Stimulated activated CD4-positive, alpha-beta T cell treated with anti-CD3 and anti-CD28 coated beads, Interleukin-1b, Interleukin-23, amount 100 ng/mL, for 1 hour (primary cell): ENCODE data around the gene TM9SF4.
"Not testable (repeated sequence)": the region's sequence is repeated elsewhere in the genome, so short reads cannot be mapped to it uniquely, and the experiment has no call there.

Experiments
- DNase-seq, 2 donors: peaks; one replicate each; pipeline ENCODE4 v3.0.0-alpha.2; 2020; ENCODE audit warnings: low read depth in 2 of 2

The TM9SF4 gene

GRCh38 chr20:32091888-32092346 lies 17.6 kb upstream of the TM9SF4 start:
- peak; percentile 44 to 58 for DNase-seq

GRCh38 chr20:32098786-32099185 lies 10.7 kb upstream of the TM9SF4 start:
- no peak for DNase-seq

- DNase-seq = no peak
Measured at GRCh38 chr20:32108814-32109391, 611 bp upstream of the TM9SF4 start.

- DNase-seq = no peak
Measured at GRCh38 chr20:32110173-32110704, 725 bp downstream of the TM9SF4 start.

GRCh38 chr20:32110727-32111126 lies 1.2 kb downstream of the TM9SF4 start:
- no peak for DNase-seq

GRCh38 chr20:32111156-32111686 lies 1.7 kb downstream of the TM9SF4 start:
- DNase-seq = no peak

- no peak for DNase-seq
Measured at GRCh38 chr20:32111753-32112152, 2.2 kb downstream of the TM9SF4 start.

GRCh38 chr20:32112841-32113240 lies 3.3 kb downstream of the TM9SF4 start:
- DNase-seq = no peak

- no peak for DNase-seq
Measured at GRCh38 chr20:32113591-32114260, 4.2 kb downstream of the TM9SF4 start.

GRCh38 chr20:32114305-32114960 lies 4.9 kb downstream of the TM9SF4 start:
- DNase-seq = no peak

GRCh38 chr20:32115211-32115767 lies 5.8 kb downstream of the TM9SF4 start:
- DNase-seq = no peak

- no peak for DNase-seq
Measured at GRCh38 chr20:32116079-32116521, 6.6 kb downstream of the TM9SF4 start.

- DNase-seq = not testable (repeated sequence)
Measured at GRCh38 chr20:32116796-32117195, 7.3 kb downstream of the TM9SF4 start.

GRCh38 chr20:32118427-32118826 lies 8.9 kb downstream of the TM9SF4 start:
- not testable (repeated sequence) for DNase-seq

GRCh38 chr20:32119734-32120133 lies 10.2 kb downstream of the TM9SF4 start:
- no peak for DNase-seq

- not testable (repeated sequence) for DNase-seq
Measured at GRCh38 chr20:32121908-32122307, 12.4 kb downstream of the TM9SF4 start.

- DNase-seq = no peak
Measured at GRCh38 chr20:32123088-32123487, 13.6 kb downstream of the TM9SF4 start.

GRCh38 chr20:32124916-32125454 lies 15.5 kb downstream of the TM9SF4 start:
- no peak for DNase-seq

GRCh38 chr20:32125506-32125905 lies 16.0 kb downstream of the TM9SF4 start:
- DNase-seq = no peak

GRCh38 chr20:32126919-32127318 lies 17.4 kb downstream of the TM9SF4 start:
- no peak for DNase-seq

GRCh38 chr20:32127347-32127746 lies 17.8 kb downstream of the TM9SF4 start:
- DNase-seq = no peak

- DNase-seq = no peak
Measured at GRCh38 chr20:32128167-32128566, 18.7 kb downstream of the TM9SF4 start.
